NCI-H1417 (cell line): ENCODE data around the gene MPHOSPH10.
"Not testable (repeated sequence)": the region's sequence is repeated elsewhere in the genome, so short reads cannot be mapped to it uniquely, and the experiment has no call there.

ENCODE experiments used
- DNase-seq, 3 experiments: peaks; one replicate each; lab custom pipeline; 2025; lab: John Stamatoyannopoulos, UW

MPHOSPH10 gene

GRCh38 chr2:71173096-71173495 lies 42.7 kb downstream of the MPHOSPH10 start:
- DNase-seq = no peak

GRCh38 chr2:71174207-71174606 lies 43.8 kb downstream of the MPHOSPH10 start:
- DNase-seq = no peak

GRCh38 chr2:71178836-71179235 lies 48.4 kb downstream of the MPHOSPH10 start:
- peak; percentile 10 to 62 (median 55) for DNase-seq

GRCh38 chr2:71181316-71181715 lies 50.9 kb downstream of the MPHOSPH10 start:
- DNase-seq = no peak

GRCh38 chr2:71183306-71184115 lies 53.1 kb downstream of the MPHOSPH10 start:
- DNase-seq = not testable (repeated sequence)

GRCh38 chr2:71186973-71187372 lies 56.5 kb downstream of the MPHOSPH10 start:
- DNase-seq = no peak

GRCh38 chr2:71187589-71187988 lies 57.2 kb downstream of the MPHOSPH10 start:
- no peak for DNase-seq

- peak; percentile 2 to 60 (median 22) for DNase-seq
Observed at GRCh38 chr2:71190656-71191569, 60.5 kb downstream of the MPHOSPH10 start.

- DNase-seq = no peak
Observed at GRCh38 chr2:71191570-71191943, 61.1 kb downstream of the MPHOSPH10 start.
